Peyer's patch (tissue), 4 donors: ENCODE results near the gene NDUFS6. TPM values are rescaled to one million over a fixed set of nuclear protein-coding genes. Genes with fewer than 3 reads are reported as not detected.

ENCODE experiments used
- DNase-seq, 3 donors: peaks; one replicate each; pipeline ENCODE4 v3.0.0-alpha.2; 2017 to 2019
- H3K27ac ChIP-seq, 4 donors: fragments of 200-600 bp; sonication (generic); one replicate each; pipeline ENCODE4 v1.5.1; 2016 to 2019
- H3K27me3 ChIP-seq, 2 donors: fragments of 200-600 bp; sonication (generic); one replicate each; pipeline ENCODE4 v1.5.1; 2019
- H3K36me3 ChIP-seq, 3 donors: fragments of 200-600 bp; sonication (generic); one replicate each; pipeline ENCODE4 v1.5.1; 2016 to 2019
- H3K4me1 ChIP-seq, 4 donors: fragments of 200-600 bp; sonication (generic); one replicate each; pipeline ENCODE4 v1.5.1; 2016 to 2019
- H3K4me3 ChIP-seq, 4 donors: fragments of 200-600 bp; sonication (generic); 1 replicate in 3 of 4; 2 replicates in 1 of 4; pipeline ENCODE4 v1.5.1; 2016 to 2019; ENCODE audit warnings: mild to moderate bottlenecking in 1 of 4
- H3K9me3 ChIP-seq, 4 donors: fragments of 200-600 bp; sonication (generic); one replicate each; pipeline ENCODE4 v1.5.1; 2016 to 2019; ENCODE audit warnings: mild to moderate bottlenecking in 1 of 4
- CTCF ChIP-seq, 6 experiments: fragments of 450-650 bp in 4 of 6; fragments of 200-600 bp in 2 of 6; sonication (generic) in 1 of 6; IDR thresholded peaks; one replicate each; pipeline ENCODE4 v1.5.1; 2017 to 2019; ENCODE audit warnings: antibody characterized with exemption in 6 of 6, mild to moderate bottlenecking in 3 of 6, moderate library complexity in 1 of 6
- POLR2A ChIP-seq, 2 donors: fragments of 450-650 bp; IDR thresholded peaks; one replicate each; pipeline ENCODE4 v1.5.1; 2017; ENCODE audit warnings: antibody characterized with exemption in 2 of 2, mild to moderate bottlenecking in 2 of 2, moderate library complexity in 2 of 2
- total RNA-seq, 4 donors: library from RNA; depleted of rRNA; stranded (reverse); fragments of >200 nt; gene quantifications; one replicate each; pipeline ENCODE4 v1.1.0, GENCODE V29; 2016

Gene NDUFS6
- total RNA-seq, 4 donors from 2014 or later, result 27.4 to 86.5 (median 47.6) TPM

GRCh38 chr5:1755321-1755949 lies 45.8 kb upstream of the NDUFS6 start:
- Histone ChIP-seq H3K4me1 (no peaks in the 10 kb centered on the region), H3K4me3 (no peak overlapping the region), H3K9me3 (no peaks in the 10 kb centered on the region), H3K36me3 (no peaks in the 10 kb centered on the region), H3K27ac (no peak overlapping the region), H3K27me3 (no peaks in the 10 kb centered on the region)
- DNase-seq, result peak in 1 of 3 donors; percentile 15
- TF ChIP-seq POLR2A (IDR thresholded peaks at IDR 0.05) (no peak), CTCF (IDR thresholded peaks at IDR 0.05) (no peak)

- no peaks in the 10 kb centered on the region for H3K27me3 ChIP-seq
- TF ChIP-seq CTCF (IDR thresholded peaks at IDR 0.05) (no peak), POLR2A (IDR thresholded peaks at IDR 0.05) (no peak)
- H3K27ac ChIP-seq, result no peak overlapping the region
- H3K4me1 ChIP-seq, result no peaks in the 10 kb centered on the region
- no peak for DNase-seq
- no peak overlapping the region for H3K4me3 ChIP-seq
- H3K9me3 ChIP-seq, result no peaks in the 10 kb centered on the region
- H3K36me3 ChIP-seq, result no peaks in the 10 kb centered on the region
These were observed 44.7 kb upstream of the NDUFS6 start for GRCh38 chr5:1756481-1756880.

- no peaks in the 10 kb centered on the region for H3K9me3 ChIP-seq
- H3K27me3 ChIP-seq, result no peaks in the 10 kb centered on the region
- H3K27ac ChIP-seq, result no peak overlapping the region
- no peak overlapping the region for H3K4me3 ChIP-seq
- H3K4me1 ChIP-seq, result no peaks in the 10 kb centered on the region
- peak in 1 of 3 donors; percentile 29 for DNase-seq
- TF ChIP-seq POLR2A (IDR thresholded peaks at IDR 0.05), result no peak
- TF ChIP-seq CTCF (IDR thresholded peaks at IDR 0.05), result no peak
- no peaks in the 10 kb centered on the region for H3K36me3 ChIP-seq
These were observed 43.7 kb upstream of the NDUFS6 start for GRCh38 chr5:1757511-1757910.

- Histone ChIP-seq H3K27ac (no peak overlapping the region), H3K4me1 (no peaks in the 10 kb centered on the region), H3K27me3 (no peaks in the 10 kb centered on the region), H3K4me3 (no peak overlapping the region), H3K36me3 (no peaks in the 10 kb centered on the region), H3K9me3 (no peaks in the 10 kb centered on the region)
- DNase-seq, result no peak
- no peak for TF ChIP-seq POLR2A (IDR thresholded peaks at IDR 0.05)
- no peak for TF ChIP-seq CTCF (IDR thresholded peaks at IDR 0.05)
These were observed 42.6 kb upstream of the NDUFS6 start for GRCh38 chr5:1758574-1758973.

GRCh38 chr5:1759378-1759970 lies 41.7 kb upstream of the NDUFS6 start:
- no peaks in the 10 kb centered on the region for H3K9me3 ChIP-seq
- H3K27me3 ChIP-seq, result no peaks in the 10 kb centered on the region
- TF ChIP-seq CTCF (IDR thresholded peaks at IDR 0.05), result no peak
- TF ChIP-seq POLR2A (IDR thresholded peaks at IDR 0.05), result no peak
- no peaks in the 10 kb centered on the region for H3K36me3 ChIP-seq
- peak in 1 of 3 donors; percentile 37 for DNase-seq
- no peak overlapping the region for H3K4me3 ChIP-seq
- no peak overlapping the region for H3K27ac ChIP-seq
- H3K4me1 ChIP-seq, result no peaks in the 10 kb centered on the region
